Breast epithelium (tissue), 4 donors: ENCODE data around the gene FBXW4. TPM values are rescaled to one million over a fixed set of nuclear protein-coding genes. Genes with fewer than 3 reads are reported as not detected.

Experiments used
- DNase-seq, 2 donors: peaks; one replicate each; pipeline ENCODE4 v3.0.0-alpha.2; 2019; ENCODE audit warnings: low spot score in 2 of 2
- H3K27ac ChIP-seq, 2 donors: fragments of 200-600 bp; sonication (generic) in 1 of 2; one replicate each; pipeline ENCODE4 v1.5.1; 2016 to 2019; ENCODE audit warnings: mild to moderate bottlenecking in 1 of 2
- H3K27me3 ChIP-seq, 2 donors: fragments of 200-600 bp; sonication (generic) in 1 of 2; one replicate each; pipeline versions ENCODE4 v1.5.1 to v1.6.0; 2017 to 2019; ENCODE audit warnings: control low read depth in 1 of 2, mild to moderate bottlenecking in 1 of 2
- H3K36me3 ChIP-seq: fragments of 200-600 bp; one replicate; pipeline ENCODE4 v1.5.1; 2019
- H3K4me1 ChIP-seq, 2 donors: fragments of 200-600 bp; sonication (generic); one replicate each; pipeline ENCODE4 v1.5.1; 2016 to 2019; ENCODE audit warnings: control low read depth in 1 of 2
- H3K4me3 ChIP-seq, 3 donors: fragments of 200-600 bp; sonication (generic); 1 replicate in 2 of 3; 2 replicates in 1 of 3; pipeline ENCODE4 v1.5.1; 2016 to 2019; ENCODE audit warnings: mild to moderate bottlenecking in 3 of 3, moderate library complexity in 2 of 3
- H3K9me3 ChIP-seq, 2 donors: fragments of 200-600 bp; sonication (generic) in 1 of 2; one replicate each; pipeline ENCODE4 v1.5.1; 2016 to 2019; ENCODE audit warnings: control low read depth in 1 of 2
- CTCF ChIP-seq, 3 donors: fragments of 450-650 bp; IDR thresholded peaks; one replicate each; pipeline ENCODE4 v1.5.1; 2016 to 2017; ENCODE audit warnings: antibody characterized with exemption in 3 of 3, mild to moderate bottlenecking in 3 of 3, moderate library complexity in 3 of 3
- POLR2A ChIP-seq: fragments of 450-650 bp; IDR thresholded peaks from one replicate; pipeline ENCODE4 v1.6.1; 2016; ENCODE audit warnings: antibody characterized with exemption, mild to moderate bottlenecking, moderate library complexity
- POLR2AphosphoS5 ChIP-seq, 3 donors: sonication (generic); formaldehyde crosslinking; IDR thresholded peaks; one replicate each; pipeline ENCODE4 v1.6.1; 2017; ENCODE audit warnings: antibody characterized with exemption in 3 of 3
- intact Hi-C: fragments of 100-400 bp; cut with DNase I; formaldehyde crosslinking; loops from one replicate; pipeline ENCODE4 v1.15.1; 2023; ENCODE audit warnings: low total_unique reads
- total RNA-seq, 3 donors: library from RNA; depleted of rRNA; stranded (reverse); fragments of >200 nt; gene quantifications; one replicate each; pipeline ENCODE4 v1.1.0, GENCODE V29; 2016

The FBXW4 gene
- total RNA-seq, 3 donors from 2014 or later, result 68.0 to 95.7 (median 74.7) TPM

- H3K9me3 ChIP-seq, result no peaks in the 10 kb centered on the region
- H3K4me1 ChIP-seq, result no peaks in the 10 kb centered on the region
- intact Hi-C loops, result no loop called here
- H3K27me3 ChIP-seq, result no peaks in the 10 kb centered on the region
- H3K36me3 ChIP-seq, result no peaks in the 10 kb centered on the region
- no peak for TF ChIP-seq POLR2A
- TF ChIP-seq CTCF (IDR thresholded peaks at IDR 0.05), result no peak
- TF ChIP-seq POLR2AphosphoS5 (IDR thresholded peaks at IDR 0.05), result no peak
- H3K27ac ChIP-seq, result no peak overlapping the region
- no peak for DNase-seq
- H3K4me3 ChIP-seq, result no peak overlapping the region
Measured at GRCh38 chr10:101658975-101659374, 36.0 kb downstream of the FBXW4 start.

- Histone ChIP-seq H3K9me3 (no peaks in the 10 kb centered on the region), H3K27me3 (no peaks in the 10 kb centered on the region), H3K27ac (no peak overlapping the region), H3K36me3 (no peaks in the 10 kb centered on the region), H3K4me3 (no peak overlapping the region), H3K4me1 (no peaks in the 10 kb centered on the region)
- intact Hi-C loops, result no loop called here
- TF ChIP-seq POLR2A, result no peak
- TF ChIP-seq POLR2AphosphoS5 (IDR thresholded peaks at IDR 0.05), result no peak
- no peak for TF ChIP-seq CTCF (IDR thresholded peaks at IDR 0.05)
- no peak for DNase-seq
Measured at GRCh38 chr10:101656890-101657289, 38.1 kb downstream of the FBXW4 start.

GRCh38 chr10:101655570-101655969, 39.4 kb downstream of the FBXW4 start:
- no peaks in the 10 kb centered on the region for H3K27me3 ChIP-seq
- no peak for TF ChIP-seq CTCF (IDR thresholded peaks at IDR 0.05)
- no peak for TF ChIP-seq POLR2AphosphoS5 (IDR thresholded peaks at IDR 0.05)
- no peak for TF ChIP-seq POLR2A
- no peaks in the 10 kb centered on the region for H3K4me1 ChIP-seq
- H3K27ac ChIP-seq, result no peak overlapping the region
- no peak for DNase-seq
- H3K36me3 ChIP-seq, result no peaks in the 10 kb centered on the region
- no peak overlapping the region for H3K4me3 ChIP-seq
- intact Hi-C loops, result no loop called here
- no peaks in the 10 kb centered on the region for H3K9me3 ChIP-seq

GRCh38 chr10:101653536-101653935, 41.4 kb downstream of the FBXW4 start:
- no peaks in the 10 kb centered on the region for H3K36me3 ChIP-seq
- no peak for DNase-seq
- TF ChIP-seq POLR2AphosphoS5 (IDR thresholded peaks at IDR 0.05), result no peak
- TF ChIP-seq CTCF (IDR thresholded peaks at IDR 0.05), result no peak
- TF ChIP-seq POLR2A, result no peak
- no peak overlapping the region for H3K27ac ChIP-seq
- intact Hi-C loops, result no loop called here
- H3K27me3 ChIP-seq, result no peaks in the 10 kb centered on the region
- no peaks in the 10 kb centered on the region for H3K4me1 ChIP-seq
- no peaks in the 10 kb centered on the region for H3K9me3 ChIP-seq
- no peak overlapping the region for H3K4me3 ChIP-seq

- TF ChIP-seq POLR2AphosphoS5 (IDR thresholded peaks at IDR 0.05) (no peak), POLR2A (no peak), CTCF (IDR thresholded peaks at IDR 0.05) (no peak)
- H3K4me1 ChIP-seq, result no peaks in the 10 kb centered on the region
- intact Hi-C loops, result loop anchor here (1.0 kb wide), 1 partner anchor 16 kb away; no protein-coding TSS in a partner anchor
- H3K9me3 ChIP-seq, result no peaks in the 10 kb centered on the region
- no peaks in the 10 kb centered on the region for H3K27me3 ChIP-seq
- no peak overlapping the region for H3K4me3 ChIP-seq
- no peak overlapping the region for H3K27ac ChIP-seq
- DNase-seq, result no peak
- H3K36me3 ChIP-seq, result no peaks in the 10 kb centered on the region
Measured at GRCh38 chr10:101651336-101651735, 43.6 kb downstream of the FBXW4 start.
